Stimulated activated CD4-positive, alpha-beta T cell treated with anti-CD3 and anti-CD28 coated beads, Interleukin-4, amount 100 ng/mL, for 48 hours (primary cell): ENCODE measurements around the gene WDFY2.

Experiments
- DNase-seq, 2 donors: peaks; one replicate each; pipeline ENCODE4 v3.0.0-alpha.2; 2020; ENCODE audit warnings: low read depth in 2 of 2

Gene WDFY2

GRCh38 chr13:51797664-51798488, 213.6 kb downstream of the WDFY2 start:
- DNase-seq, result peak in 1 of 2 donors; percentile 38

- DNase-seq, result no peak
Measured at GRCh38 chr13:51799261-51799660, 215.0 kb downstream of the WDFY2 start.

GRCh38 chr13:51800486-51800885, 216.2 kb downstream of the WDFY2 start:
- no peak for DNase-seq

- DNase-seq, result no peak
Measured at GRCh38 chr13:51801631-51802099, 217.4 kb downstream of the WDFY2 start.

- DNase-seq, result no peak
Measured at GRCh38 chr13:51802631-51803418, 218.6 kb downstream of the WDFY2 start.

- DNase-seq, result peak; percentile 67 to 74
Measured at GRCh38 chr13:51803422-51804294, 219.4 kb downstream of the WDFY2 start, which contains the start of gene DHRS12. DHRS12 (minus strand) TSS chr13:51804163; CDS start chr13:51799659, 4,504 bp downstream.

GRCh38 chr13:51804295-51805172, 220.3 kb downstream of the WDFY2 start:
- DNase-seq, result no peak

- DNase-seq, result no peak
Measured at GRCh38 chr13:51805313-51805712, 221.1 kb downstream of the WDFY2 start.

GRCh38 chr13:51805925-51806324, 221.7 kb downstream of the WDFY2 start:
- DNase-seq, result no peak

GRCh38 chr13:51806566-51806965, 222.3 kb downstream of the WDFY2 start:
- no peak for DNase-seq

- DNase-seq, result no peak
Measured at GRCh38 chr13:51807041-51807440, 222.8 kb downstream of the WDFY2 start.

- DNase-seq, result no peak
Measured at GRCh38 chr13:51808811-51809210, 224.5 kb downstream of the WDFY2 start.

GRCh38 chr13:51811046-51811445, 226.8 kb downstream of the WDFY2 start:
- no peak for DNase-seq

- DNase-seq, result no peak
Measured at GRCh38 chr13:51811920-51812451, 227.7 kb downstream of the WDFY2 start.

- no peak for DNase-seq
Measured at GRCh38 chr13:51814071-51814470, 229.8 kb downstream of the WDFY2 start.

- peak; percentile 62 for DNase-seq
Measured at GRCh38 chr13:51814825-51815650, 230.8 kb downstream of the WDFY2 start.

- no peak for DNase-seq
Measured at GRCh38 chr13:51815848-51816247, 231.6 kb downstream of the WDFY2 start.

- no peak for DNase-seq
Measured at GRCh38 chr13:51816604-51817249, 232.5 kb downstream of the WDFY2 start.
